K562 (cell line): Measurements from ENCODE around the gene MYCT1. TPM values are rescaled to one million over a fixed set of nuclear protein-coding genes. Genes with fewer than 3 reads are reported as not detected.
A peak's percentile ranks its signal among the peaks of the same experiment; 100 is the strongest.

Source experiments
- ATAC-seq: fragments of 200-7000 bp; cut with Tn5 transposase; 3 replicates; pipeline ENCODE4 v1.9.1; 2020; ENCODE audit warnings: moderate library complexity
- BruUV-seq: library from RNA; stranded (reverse); fragments of 400-500 nt; replicated peaks from 2 replicates; lab custom pipeline; 2021; lab: Mats Ljungman, UMichigan
- CTCF ChIA-PET: fragments of 300-600 bp; formaldehyde crosslinking; extraction: SDS; loops from one replicate; lab custom pipeline; 2021; ENCODE audit warnings: low intra/inter-chr PET ratio; lab: Yijun Ruan, JAX
- POLR2A ChIA-PET: fragments of 300-600, 350-650 bp; sonication (Branson Sonifier 250); formaldehyde crosslinking; extraction: SDS; loops from one replicate; lab custom pipeline; 2021; ENCODE audit warnings: antibody characterized with exemption, inconsistent platforms; lab: Yijun Ruan, JAX
- DNase-seq, 4 experiments: peaks; one replicate each; pipeline versions ENCODE4 v3.0.0 to v3.0.0-alpha.2; 2011 to 2018; ENCODE audit warnings: low spot score in 3 of 4, mixed read lengths in 3 of 4; ENCODE audit errors: extremely low read depth in 1 of 4
- FAIRE-seq: peaks from 2 replicates; lab custom pipeline; 2011; peaks lifted over from hg19 to GRCh38; lab: Jason Lieb, UNC
- H2AFZ ChIP-seq: 2 replicates; pipeline ENCODE4 v1.6.0; 2011; ENCODE audit warnings: low read depth, low read length, control low read depth, inconsistent platforms
- H3K27ac ChIP-seq: fragments of 200-600 bp; 3 replicates; pipeline ENCODE4 v1.8.0; 2011; ENCODE audit warnings: low read depth, mild to moderate bottlenecking, control low read depth, inconsistent platforms, low read length, moderate library complexity, mixed read lengths; ENCODE audit errors: extremely low read depth
- H3K27me3 ChIP-seq, 2 experiments: fragments of 300-600 bp in 1 of 2; 2 replicates in 1 of 2; 3 replicates in 1 of 2; pipeline versions ENCODE4 v1.6.0 to v1.8.0; 2011; ENCODE audit warnings: inconsistent platforms in 2 of 2, low read length in 2 of 2, mild to moderate bottlenecking in 1 of 2, mixed read lengths in 1 of 2, moderate library complexity in 1 of 2; ENCODE audit not compliant: control insufficient read depth in 2 of 2, insufficient read depth in 2 of 2
- H3K36me3 ChIP-seq: fragments of 300-600 bp; 3 replicates; pipeline ENCODE4 v1.8.0; 2011; ENCODE audit warnings: mild to moderate bottlenecking, low read length, inconsistent platforms; ENCODE audit not compliant: control insufficient read depth, insufficient read depth
- H3K4me1 ChIP-seq, 2 experiments: fragments of 200-600 bp in 1 of 2; replicated peaks in 1 of 2; 2 replicates in 1 of 2; 3 replicates in 1 of 2; pipeline versions ENCODE4 v1.5.1 to v1.8.0; 2011; ENCODE audit warnings: inconsistent platforms in 2 of 2, low read length in 2 of 2, mild to moderate bottlenecking in 1 of 2, mixed read lengths in 1 of 2, moderate library complexity in 1 of 2; ENCODE audit not compliant: control insufficient read depth in 2 of 2, insufficient read depth in 2 of 2
- H3K4me2 ChIP-seq: 2 replicates; pipeline ENCODE4 v1.6.1; 2011; ENCODE audit warnings: low read length, control low read depth, inconsistent platforms, mixed read lengths; ENCODE audit not compliant: insufficient read depth
- H3K4me3 ChIP-seq: fragments of 200-600 bp; sonication (generic), shearing (Covaris generic); 2 replicates; pipeline ENCODE4 v1.5.1; 2016; ENCODE audit warnings: control low read depth, inconsistent platforms
- H3K79me2 ChIP-seq: fragments of 200-600 bp; 3 replicates; pipeline ENCODE4 v1.8.0; 2011; ENCODE audit warnings: low read length, inconsistent platforms; ENCODE audit not compliant: control insufficient read depth, insufficient read depth
- H3K9ac ChIP-seq, 2 experiments: 2 replicates each; pipeline versions ENCODE4 v1.6.0 to v1.6.1; 2011; ENCODE audit warnings: low read depth in 2 of 2, low read length in 2 of 2, control low read depth in 1 of 2, inconsistent platforms in 1 of 2, mild to moderate bottlenecking in 1 of 2, mixed read lengths in 1 of 2; ENCODE audit not compliant: insufficient read depth in 1 of 2
- H3K9me1 ChIP-seq: one replicate; pipeline ENCODE4 v1.6.0; 2011; ENCODE audit warnings: inconsistent platforms, mild to moderate bottlenecking, low read length, moderate library complexity; ENCODE audit not compliant: control insufficient read depth, insufficient read depth
- H3K9me3 ChIP-seq: replicated peaks from 2 replicates; pipeline ENCODE4 v1.5.1; 2011; ENCODE audit warnings: low read depth, low read length, inconsistent platforms; ENCODE audit not compliant: control insufficient read depth, insufficient read depth
- H4K20me1 ChIP-seq: replicated peaks from 2 replicates; pipeline ENCODE4 v1.6.1; 2011; ENCODE audit warnings: low read length, inconsistent platforms, mixed read lengths; ENCODE audit not compliant: control insufficient read depth, insufficient read depth
- GATAD2A ChIP-seq: fragments of 450-650 bp; IDR thresholded peaks from 2 replicates; pipeline ENCODE4 v1.6.1; 2017
- MECOM ChIP-seq: fragments of 250-450 bp; sonication (Bioruptor Pico); IDR thresholded peaks from 2 replicates; pipeline ENCODE4 v1.8.0; 2022; ENCODE audit warnings: inconsistent platforms
- RAD21 ChIP-seq, 2 experiments: fragments of 250-450 bp in 1 of 2; fragments of 450-650 bp in 1 of 2; sonication (Bioruptor Pico) in 1 of 2; formaldehyde crosslinking in 1 of 2; IDR thresholded peaks in 1 of 2; conservative IDR thresholded peaks in 1 of 2; 2 replicates each; pipeline versions ENCODE4 v1.4.0 to v1.8.0; 2020 to 2022; ENCODE audit warnings: mild to moderate bottlenecking in 2 of 2, moderate library complexity in 1 of 2
- WGBS: fragments of 100-300 bp; shearing (Covaris generic); methylation state at CpG from one replicate; pipeline ENCODE4 v1.1.6; 2016; ENCODE audit warnings: low coverage, mixed read lengths; ENCODE audit not compliant: insufficient coverage; ENCODE audit errors: missing lambda C conversion rate; 5-methylcytosine and 5-hydroxymethylcytosine counted together
- in situ Hi-C: fragments of 300-500 bp; cut with MboI; formaldehyde crosslinking; loops from 4 replicates; pipeline ENCODE4 v1.15.0; 2018; ENCODE audit warnings: inconsistent platforms, mixed read lengths
- intact Hi-C: fragments of 100-400 bp; cut with micrococcal nuclease; formaldehyde crosslinking; loops from 2 replicates; pipeline ENCODE4 v1.14.2; 2022
- polyA plus RNA-seq, 8 experiments: library from polyadenylated mRNA; depleted of rRNA in 4 of 8; stranded (reverse) in 5 of 8; unstranded in 3 of 8; fragments of >200 nt; fragmentation: Nextera tagmentation in 2 of 8; fragmentation: Illumina TruSeq in 1 of 8; extraction: Ambion mirVana in 2 of 8; extraction: Trizol in 1 of 8; gene quantifications; 2 replicates each; pipeline versions ENCODE4 v1.2.1 to v1.2.3, GENCODE V29; 2011 to 2014; ENCODE audit warnings: inconsistent platforms in 1 of 8, missing spikeins in 1 of 8
- total RNA-seq, 7 experiments: library from RNA; depleted of rRNA in 6 of 7; stranded (reverse); fragments of >200 nt in 6 of 7; fragmentation: Illumina TruSeq in 2 of 7; extraction: Trizol in 2 of 7; gene quantifications; 2 replicates each; pipeline versions ENCODE4 v1.2.1 to v1.2.3, GENCODE V29; 2011 to 2021; ENCODE audit warnings: low replicate concordance in 1 of 7
- TF ChIP-seq, protein P1 (sequence below): fragments of 450-650 bp; formaldehyde crosslinking; IDR thresholded peaks from 2 replicates; pipeline ENCODE4 v1.4.0; 2020; ENCODE audit warnings: mild to moderate bottlenecking, moderate library complexity
- TF ChIP-seq, protein P2 (sequence below), 2 experiments: fragments of 450-650 bp; formaldehyde crosslinking in 1 of 2; IDR thresholded peaks; 2 replicates each; pipeline versions ENCODE4 v1.4.0 to v1.6.1; 2014 to 2020; ENCODE audit warnings: mild to moderate bottlenecking in 2 of 2, borderline replicate concordance in 1 of 2, low read depth in 1 of 2
- TF ChIP-seq, protein P3 (sequence below), 3 experiments: IDR thresholded peaks in 2 of 3; conservative IDR thresholded peaks in 1 of 3; 2 replicates each; pipeline ENCODE4 v1.5.1; 2011 to 2012; ENCODE audit warnings: low read length in 3 of 3, mild to moderate bottlenecking in 3 of 3, control low read depth in 2 of 3, improper control_type of control experiment in 1 of 3, inconsistent platforms in 1 of 3, low read depth in 1 of 3, mixed read lengths in 1 of 3, moderate library complexity in 1 of 3; ENCODE audit not compliant: insufficient read depth in 2 of 3

MYCT1 gene
- total and polyA plus RNA-seq, 9 of the 15 experiments (the other 6 are each of a cell fraction or from before 2014, with no cell fraction given): 0.04 to 0.28 (median 0.08) TPM; not detected in 2

DNA sequence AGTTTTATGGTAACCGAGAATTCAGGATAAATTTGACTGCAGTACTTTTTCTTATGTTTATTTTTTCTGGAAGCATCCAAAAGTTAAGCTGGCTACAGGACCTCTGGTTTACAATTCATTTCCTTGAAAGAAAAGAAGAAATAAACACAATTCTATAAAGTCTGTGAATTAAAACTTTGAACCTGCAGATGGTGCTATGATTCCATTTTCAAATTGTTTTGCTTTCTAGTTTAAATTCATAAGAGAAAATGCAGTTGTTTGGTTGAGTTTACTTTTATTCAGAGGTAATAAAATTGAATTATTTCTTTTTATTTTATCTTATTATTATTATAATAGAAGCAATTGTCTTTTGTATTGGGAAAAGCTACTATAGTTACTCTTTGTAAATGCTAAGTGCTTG lies 51.1 kb downstream of the MYCT1 start:
- no peak overlapping the region for H2AFZ ChIP-seq
- POLR2A ChIA-PET: no interaction called here
- no peak overlapping the region for H3K27ac ChIP-seq
- 0% methylated on average over 1 of the region's 1 CpG for WGBS
- no peaks in the 10 kb centered on the region for H3K4me1 ChIP-seq
- DNase-seq (peak in 1 of 4 experiments; percentile 24), FAIRE-seq (no peak), ATAC-seq (no peak)
- no peaks in the 10 kb centered on the region for H3K36me3 ChIP-seq
- H3K79me2 ChIP-seq: no peaks in the 10 kb centered on the region
- H3K4me3 ChIP-seq: no peak overlapping the region
- CTCF ChIA-PET: interaction anchor here (0.6 to 2.6 kb wide), 7 partner anchors 148 to 276 kb away, joined by 3 to 17 read pairs (median 4); no protein-coding TSS in a partner anchor
- no peaks in the 10 kb centered on the region for H3K27me3 ChIP-seq
- H3K9me1 ChIP-seq: no peaks in the 10 kb centered on the region
- H4K20me1 ChIP-seq: no peaks in the 10 kb centered on the region
- intact Hi-C loops: loop anchor here (1.0 to 2.0 kb wide), 2 partner anchors 199 to 276 kb away; no protein-coding TSS in a partner anchor
- in situ Hi-C loops: loop anchor here (10.0 kb wide), 1 partner anchor 206 kb away; no protein-coding TSS in a partner anchor
- no peaks in the 10 kb centered on the region for H3K9me3 ChIP-seq
- no TSS peak for BruUV-seq
- no peak overlapping the region for H3K4me2 ChIP-seq
- peak; percentile 47 to 63 for TF ChIP-seq RAD21 (CRISPR knock-in tag; conservative IDR thresholded peaks at IDR 0.05 in 1 of 2, IDR thresholded peaks at IDR 0.05 in 1 of 2)
- no peak for TF ChIP-seq GATAD2A
- TF ChIP-seq, protein P1, sequence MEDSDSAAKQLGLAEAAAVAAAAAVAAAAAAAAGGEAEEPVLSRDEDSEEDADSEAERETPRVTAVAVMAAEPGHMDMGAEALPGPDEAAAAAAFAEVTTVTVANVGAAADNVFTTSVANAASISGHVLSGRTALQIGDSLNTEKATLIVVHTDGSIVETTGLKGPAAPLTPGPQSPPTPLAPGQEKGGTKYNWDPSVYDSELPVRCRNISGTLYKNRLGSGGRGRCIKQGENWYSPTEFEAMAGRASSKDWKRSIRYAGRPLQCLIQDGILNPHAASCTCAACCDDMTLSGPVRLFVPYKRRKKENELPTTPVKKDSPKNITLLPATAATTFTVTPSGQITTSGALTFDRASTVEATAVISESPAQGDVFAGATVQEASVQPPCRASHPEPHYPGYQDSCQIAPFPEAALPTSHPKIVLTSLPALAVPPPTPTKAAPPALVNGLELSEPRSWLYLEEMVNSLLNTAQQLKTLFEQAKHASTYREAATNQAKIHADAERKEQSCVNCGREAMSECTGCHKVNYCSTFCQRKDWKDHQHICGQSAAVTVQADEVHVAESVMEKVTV (CRISPR knock-in tag): peak; percentile 56
- TF ChIP-seq, protein P2, sequence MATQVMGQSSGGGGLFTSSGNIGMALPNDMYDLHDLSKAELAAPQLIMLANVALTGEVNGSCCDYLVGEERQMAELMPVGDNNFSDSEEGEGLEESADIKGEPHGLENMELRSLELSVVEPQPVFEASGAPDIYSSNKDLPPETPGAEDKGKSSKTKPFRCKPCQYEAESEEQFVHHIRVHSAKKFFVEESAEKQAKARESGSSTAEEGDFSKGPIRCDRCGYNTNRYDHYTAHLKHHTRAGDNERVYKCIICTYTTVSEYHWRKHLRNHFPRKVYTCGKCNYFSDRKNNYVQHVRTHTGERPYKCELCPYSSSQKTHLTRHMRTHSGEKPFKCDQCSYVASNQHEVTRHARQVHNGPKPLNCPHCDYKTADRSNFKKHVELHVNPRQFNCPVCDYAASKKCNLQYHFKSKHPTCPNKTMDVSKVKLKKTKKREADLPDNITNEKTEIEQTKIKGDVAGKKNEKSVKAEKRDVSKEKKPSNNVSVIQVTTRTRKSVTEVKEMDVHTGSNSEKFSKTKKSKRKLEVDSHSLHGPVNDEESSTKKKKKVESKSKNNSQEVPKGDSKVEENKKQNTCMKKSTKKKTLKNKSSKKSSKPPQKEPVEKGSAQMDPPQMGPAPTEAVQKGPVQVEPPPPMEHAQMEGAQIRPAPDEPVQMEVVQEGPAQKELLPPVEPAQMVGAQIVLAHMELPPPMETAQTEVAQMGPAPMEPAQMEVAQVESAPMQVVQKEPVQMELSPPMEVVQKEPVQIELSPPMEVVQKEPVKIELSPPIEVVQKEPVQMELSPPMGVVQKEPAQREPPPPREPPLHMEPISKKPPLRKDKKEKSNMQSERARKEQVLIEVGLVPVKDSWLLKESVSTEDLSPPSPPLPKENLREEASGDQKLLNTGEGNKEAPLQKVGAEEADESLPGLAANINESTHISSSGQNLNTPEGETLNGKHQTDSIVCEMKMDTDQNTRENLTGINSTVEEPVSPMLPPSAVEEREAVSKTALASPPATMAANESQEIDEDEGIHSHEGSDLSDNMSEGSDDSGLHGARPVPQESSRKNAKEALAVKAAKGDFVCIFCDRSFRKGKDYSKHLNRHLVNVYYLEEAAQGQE (IDR thresholded peaks at IDR 0.05; ENCODE audit: borderline replicate concordance): 0 out of 2 replicates have a peak, but pooled peaks have one; percentile 5
- TF ChIP-seq, protein P2 (CRISPR knock-in tag; IDR thresholded peaks at IDR 0.05; ENCODE audit: low read depth): no peak
- TF ChIP-seq, protein P3, sequence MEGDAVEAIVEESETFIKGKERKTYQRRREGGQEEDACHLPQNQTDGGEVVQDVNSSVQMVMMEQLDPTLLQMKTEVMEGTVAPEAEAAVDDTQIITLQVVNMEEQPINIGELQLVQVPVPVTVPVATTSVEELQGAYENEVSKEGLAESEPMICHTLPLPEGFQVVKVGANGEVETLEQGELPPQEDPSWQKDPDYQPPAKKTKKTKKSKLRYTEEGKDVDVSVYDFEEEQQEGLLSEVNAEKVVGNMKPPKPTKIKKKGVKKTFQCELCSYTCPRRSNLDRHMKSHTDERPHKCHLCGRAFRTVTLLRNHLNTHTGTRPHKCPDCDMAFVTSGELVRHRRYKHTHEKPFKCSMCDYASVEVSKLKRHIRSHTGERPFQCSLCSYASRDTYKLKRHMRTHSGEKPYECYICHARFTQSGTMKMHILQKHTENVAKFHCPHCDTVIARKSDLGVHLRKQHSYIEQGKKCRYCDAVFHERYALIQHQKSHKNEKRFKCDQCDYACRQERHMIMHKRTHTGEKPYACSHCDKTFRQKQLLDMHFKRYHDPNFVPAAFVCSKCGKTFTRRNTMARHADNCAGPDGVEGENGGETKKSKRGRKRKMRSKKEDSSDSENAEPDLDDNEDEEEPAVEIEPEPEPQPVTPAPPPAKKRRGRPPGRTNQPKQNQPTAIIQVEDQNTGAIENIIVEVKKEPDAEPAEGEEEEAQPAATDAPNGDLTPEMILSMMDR (IDR thresholded peaks at IDR 0.05 in 2 of 3, conservative IDR thresholded peaks at IDR 0.05 in 1 of 3; ENCODE audit: insufficient read depth in 2 of 3, low read depth in 1 of 3, low read length in 3 of 3): peak in 1 of 3 experiments; percentile 56; a peak in 3 of 6 replicates
- TF ChIP-seq MECOM: no peak
- H3K9ac ChIP-seq: no peak overlapping the region
